ENCODE results near the gene HEPACAM.

The HEPACAM gene

DNA sequence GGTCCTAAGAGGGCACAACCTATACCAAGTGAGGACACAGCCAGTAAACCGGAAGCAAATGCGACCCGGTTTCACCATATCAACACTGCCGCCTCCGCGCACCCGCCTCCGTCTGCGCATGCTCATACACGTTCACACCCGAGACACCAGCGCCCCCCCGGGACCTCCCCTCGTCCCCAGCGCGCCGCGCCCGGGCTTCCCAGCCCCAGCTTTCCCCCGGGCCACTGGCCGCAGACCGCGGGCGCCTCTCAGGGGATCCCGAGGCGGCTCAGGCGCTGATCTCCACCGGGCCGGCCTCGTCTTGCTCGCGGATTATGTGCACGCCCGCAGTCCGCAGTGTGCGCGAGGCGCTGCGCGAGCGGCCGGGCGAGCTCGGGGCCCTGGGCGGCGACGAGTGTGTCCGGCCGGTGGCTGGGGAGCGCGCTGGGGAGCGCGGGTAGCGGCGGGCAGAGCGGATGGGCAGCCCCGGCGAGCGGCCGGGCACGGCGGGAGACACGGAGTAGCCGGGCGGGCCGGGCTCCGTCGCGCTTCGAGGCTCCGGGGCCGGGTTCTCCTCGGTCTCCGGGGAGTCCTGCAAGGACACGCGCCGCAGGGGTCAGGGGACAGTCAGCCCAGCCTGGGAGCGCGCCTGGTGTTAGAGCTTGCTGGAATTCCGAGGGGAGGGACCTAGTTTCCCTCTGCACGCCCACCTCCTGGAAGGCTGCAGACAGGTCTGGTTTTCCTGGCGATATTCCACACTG, 14.8 kb downstream of the HEPACAM start:
- WGBS, result 2% methylated on average over 63 of the region's 82 CpGs
- Histone ChIP-seq H2BK15ac (ENCODE audit: low read depth, poor library complexity, severe bottlenecking) (peak overlapping the region; percentile 93), H4K91ac (ENCODE audit: low read length) (peak overlapping the region; percentile 70), H3K79me1 (replicated peaks; ENCODE audit: low read length, poor library complexity, severe bottlenecking) (no peaks in the 10 kb centered on the region), H2AK5ac (ENCODE audit: low read length, severe bottlenecking) (no peak overlapping the region), H3K14ac (ENCODE audit: low read length in 2 of 2) (peak overlapping the region in 1 of 2 experiments; percentile 79), H4K8ac (ENCODE audit: low read length) (peak overlapping the region; percentile 94), H3K36me3 (ENCODE audit: control insufficient read depth in 1 of 2, insufficient read depth in 2 of 2, low read depth in 1 of 2, low read length in 2 of 2) (no peaks in the 10 kb centered on the region), H2BK5ac (ENCODE audit: low read depth, low read length, poor library complexity, severe bottlenecking) (peak overlapping the region; percentile 79), H3K9me3 (ENCODE audit: control insufficient read depth, low read length) (no peaks in the 10 kb centered on the region), H3K4me1 (ENCODE audit: control insufficient read depth, insufficient read depth, low read depth, low read length) (peaks cover 11% of the 10 kb centered on the region), H3K23ac (ENCODE audit: low read length in 2 of 2) (peak overlapping the region in 1 of 2 experiments; percentile 85), H3K4ac (ENCODE audit: low read depth in 1 of 2, low read length in 2 of 2) (peak overlapping the region; percentile 41 to 83), H3K4me2 (ENCODE audit: low read length, poor library complexity, severe bottlenecking) (peak overlapping the region; percentile 79), H3K27ac (ENCODE audit: low read length, poor library complexity, severe bottlenecking) (no peak overlapping the region), H3K4me3 (ENCODE audit: insufficient read depth in 1 of 2, low read depth in 1 of 2, low read length in 2 of 2) (peak overlapping the region; percentile 64 to 65), H2BK120ac (ENCODE audit: low read depth, low read length) (peak overlapping the region; percentile 78), H3K18ac (ENCODE audit: low read depth in 1 of 2, low read length in 2 of 2) (peak overlapping the region; percentile 81 to 90), H2BK12ac (ENCODE audit: low read length in 2 of 2) (peak overlapping the region; percentile 8 to 15), H2AFZ (ENCODE audit: low read depth, low read length) (peak overlapping the region; percentile 58), H3K27me3 (ENCODE audit: control insufficient read depth in 1 of 2, insufficient read depth in 1 of 2, low read length in 2 of 2) (peaks cover 0 to 5% of the 10 kb centered on the region in 2 experiments), H3K9ac (ENCODE audit: low read length) (peak overlapping the region; percentile 56)
- peak; percentile 74 for DNase-seq

DNA sequence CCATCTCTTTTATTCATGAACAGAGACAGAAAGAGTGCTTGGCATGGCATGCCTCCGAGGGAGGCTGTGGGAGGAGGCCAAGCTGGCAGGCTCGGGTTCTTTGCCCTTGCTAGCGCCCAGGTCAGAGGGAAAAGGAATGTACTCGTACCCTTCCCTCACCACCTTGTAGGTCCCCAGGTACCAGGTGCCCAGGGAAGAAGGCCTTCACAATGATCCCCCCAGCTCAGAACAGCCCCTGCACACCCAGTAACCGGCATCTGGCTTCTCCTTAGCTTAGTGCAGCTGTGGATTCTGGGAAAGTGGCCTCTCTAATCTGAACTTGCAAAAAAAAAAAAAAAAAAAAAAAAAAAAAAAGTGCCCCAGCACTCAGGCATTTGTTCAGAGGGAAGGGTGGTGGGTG, 15.5 kb downstream of the HEPACAM start:
- Histone ChIP-seq H3K27ac (ENCODE audit: low read length, poor library complexity, severe bottlenecking) (no peak overlapping the region), H2BK5ac (ENCODE audit: low read depth, low read length, poor library complexity, severe bottlenecking) (no peak overlapping the region), H2BK12ac (ENCODE audit: low read length in 2 of 2) (no peak overlapping the region), H3K27me3 (ENCODE audit: control insufficient read depth in 1 of 2, insufficient read depth in 1 of 2, low read length in 2 of 2) (peaks cover 0 to 5% of the 10 kb centered on the region in 2 experiments), H4K91ac (ENCODE audit: low read length) (peak overlapping the region; percentile 32), H3K14ac (ENCODE audit: low read length in 2 of 2) (no peak overlapping the region), H3K4me3 (ENCODE audit: insufficient read depth in 1 of 2, low read depth in 1 of 2, low read length in 2 of 2) (no peak overlapping the region), H2AFZ (ENCODE audit: low read depth, low read length) (no peak overlapping the region), H2BK15ac (ENCODE audit: low read depth, poor library complexity, severe bottlenecking) (no peak overlapping the region), H3K36me3 (ENCODE audit: control insufficient read depth in 1 of 2, insufficient read depth in 2 of 2, low read depth in 1 of 2, low read length in 2 of 2) (no peaks in the 10 kb centered on the region), H4K8ac (ENCODE audit: low read length) (peak overlapping the region; percentile 87), H3K79me1 (replicated peaks; ENCODE audit: low read length, poor library complexity, severe bottlenecking) (no peaks in the 10 kb centered on the region), H3K4me1 (ENCODE audit: control insufficient read depth, insufficient read depth, low read depth, low read length) (peaks cover 13% of the 10 kb centered on the region), H3K9me3 (ENCODE audit: control insufficient read depth, low read length) (no peaks in the 10 kb centered on the region), H3K18ac (ENCODE audit: low read depth in 1 of 2, low read length in 2 of 2) (peak overlapping the region in 1 of 2 experiments; percentile 14), H2AK5ac (ENCODE audit: low read length, severe bottlenecking) (peak overlapping the region; percentile 73), H3K9ac (ENCODE audit: low read length) (peak overlapping the region; percentile 56), H2BK120ac (ENCODE audit: low read depth, low read length) (no peak overlapping the region), H3K23ac (ENCODE audit: low read length in 2 of 2) (no peak overlapping the region), H3K4me2 (ENCODE audit: low read length, poor library complexity, severe bottlenecking) (peak overlapping the region; percentile 79), H3K4ac (ENCODE audit: low read depth in 1 of 2, low read length in 2 of 2) (no peak overlapping the region)
- WGBS, result 86% methylated on average over 5 of the region's 5 CpGs
- no peak for DNase-seq

DNA sequence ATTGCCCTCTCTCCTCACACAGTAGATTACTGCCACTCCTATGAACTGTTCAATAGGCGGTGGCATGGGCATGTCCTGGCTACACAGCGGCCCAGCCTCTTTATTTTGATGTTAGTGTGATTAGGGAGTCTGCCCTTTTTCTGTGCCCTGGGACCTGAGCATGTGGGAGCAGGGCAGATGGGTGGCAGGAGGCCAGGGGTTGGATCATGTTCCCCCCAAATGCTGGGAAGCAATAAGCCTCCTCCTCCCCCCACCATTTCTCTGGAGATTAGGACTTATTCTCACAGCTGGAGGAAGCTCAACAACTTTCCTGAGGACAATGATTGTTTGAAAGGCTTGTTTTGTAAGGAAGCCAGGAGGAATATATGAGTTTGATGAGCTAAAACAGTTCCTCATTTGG, 15.9 kb downstream of the HEPACAM start:
- Histone ChIP-seq H3K23ac (ENCODE audit: low read length in 2 of 2) (no peak overlapping the region), H3K4me3 (ENCODE audit: insufficient read depth in 1 of 2, low read depth in 1 of 2, low read length in 2 of 2) (no peak overlapping the region), H4K8ac (ENCODE audit: low read length) (peak overlapping the region; percentile 32), H2BK120ac (ENCODE audit: low read depth, low read length) (no peak overlapping the region), H3K36me3 (ENCODE audit: control insufficient read depth in 1 of 2, insufficient read depth in 2 of 2, low read depth in 1 of 2, low read length in 2 of 2) (no peaks in the 10 kb centered on the region), H3K4ac (ENCODE audit: low read depth in 1 of 2, low read length in 2 of 2) (no peak overlapping the region), H3K18ac (ENCODE audit: low read depth in 1 of 2, low read length in 2 of 2) (no peak overlapping the region), H2AFZ (ENCODE audit: low read depth, low read length) (no peak overlapping the region), H3K27ac (ENCODE audit: low read length, poor library complexity, severe bottlenecking) (no peak overlapping the region), H2AK5ac (ENCODE audit: low read length, severe bottlenecking) (no peak overlapping the region), H3K4me1 (ENCODE audit: control insufficient read depth, insufficient read depth, low read depth, low read length) (peaks cover 13% of the 10 kb centered on the region), H3K9ac (ENCODE audit: low read length) (no peak overlapping the region), H3K79me1 (replicated peaks; ENCODE audit: low read length, poor library complexity, severe bottlenecking) (no peaks in the 10 kb centered on the region), H3K27me3 (ENCODE audit: control insufficient read depth in 1 of 2, insufficient read depth in 1 of 2, low read length in 2 of 2) (peaks cover 0 to 5% of the 10 kb centered on the region in 2 experiments), H2BK12ac (ENCODE audit: low read length in 2 of 2) (no peak overlapping the region), H2BK5ac (ENCODE audit: low read depth, low read length, poor library complexity, severe bottlenecking) (no peak overlapping the region), H4K91ac (ENCODE audit: low read length) (no peak overlapping the region), H2BK15ac (ENCODE audit: low read depth, poor library complexity, severe bottlenecking) (no peak overlapping the region), H3K9me3 (ENCODE audit: control insufficient read depth, low read length) (no peaks in the 10 kb centered on the region), H3K4me2 (ENCODE audit: low read length, poor library complexity, severe bottlenecking) (no peak overlapping the region), H3K14ac (ENCODE audit: low read length in 2 of 2) (no peak overlapping the region)
- DNase-seq, result no peak
- 100% methylated on average over 2 of the region's 2 CpGs for WGBS

DNA sequence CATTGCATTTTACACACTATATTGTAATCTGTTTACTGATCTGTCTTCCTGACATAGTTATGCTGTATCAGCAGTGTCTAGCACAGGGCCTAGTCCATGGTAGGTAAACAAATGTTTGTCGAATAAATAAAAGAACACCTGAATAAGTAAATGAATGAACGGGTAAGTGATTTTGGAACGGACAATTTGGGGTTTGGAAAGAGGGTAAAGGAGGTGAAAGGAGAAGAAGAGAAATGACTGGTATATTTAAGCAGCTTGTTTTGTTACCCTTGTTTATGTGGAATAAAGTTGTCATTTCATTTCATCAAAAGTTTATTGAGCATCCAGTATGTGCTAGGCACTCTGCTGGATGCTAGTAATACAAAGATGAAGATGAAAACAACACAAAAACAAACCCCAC, 16.9 kb downstream of the HEPACAM start, which contains the start of gene HEPN1:
Gene HEPN1, plus strand, starts transcription at position 301 of the 400 bp plus-strand sequence.
- no peak within 1 kb of the TSS for H2AK5ac ChIP-seq (ENCODE audit: low read length, severe bottlenecking)
- peaks cover 13% of the 10 kb centered on the region for H3K4me1 ChIP-seq (ENCODE audit: control insufficient read depth, insufficient read depth, low read depth, low read length)
- H3K9me3 ChIP-seq (ENCODE audit: control insufficient read depth, low read length), result no peaks in the 10 kb centered on the region
- H2BK120ac ChIP-seq (ENCODE audit: low read depth, low read length), result no peak within 1 kb of the TSS
- H3K27ac ChIP-seq (ENCODE audit: low read length, poor library complexity, severe bottlenecking), result no peak within 1 kb of the TSS
- no peak within 1 kb of the TSS for H3K18ac ChIP-seq (ENCODE audit: low read depth in 1 of 2, low read length in 2 of 2)
- peaks cover 0 to 5% of the 10 kb centered on the region in 2 experiments for H3K27me3 ChIP-seq (ENCODE audit: control insufficient read depth in 1 of 2, insufficient read depth in 1 of 2, low read length in 2 of 2)
- no peak within 1 kb of the TSS for H2BK15ac ChIP-seq (ENCODE audit: low read depth, poor library complexity, severe bottlenecking)
- H3K23ac ChIP-seq (ENCODE audit: low read length in 2 of 2), result no peak within 1 kb of the TSS
- H4K91ac ChIP-seq (ENCODE audit: low read length), result no peak within 1 kb of the TSS
- no peak within 1 kb of the TSS for H2AFZ ChIP-seq (ENCODE audit: low read depth, low read length)
- H3K14ac ChIP-seq (ENCODE audit: low read length in 2 of 2), result no peak within 1 kb of the TSS
- WGBS, result 95% methylated on average over 3 of the region's 3 CpGs
- no peak within 1 kb of the TSS for H2BK12ac ChIP-seq (ENCODE audit: low read length in 2 of 2)
- peak within 1 kb of the TSS; percentile 32 for H4K8ac ChIP-seq (ENCODE audit: low read length)
- H3K9ac ChIP-seq (ENCODE audit: low read length), result no peak within 1 kb of the TSS
- H3K79me1 ChIP-seq (replicated peaks; ENCODE audit: low read length, poor library complexity, severe bottlenecking), result no peaks in the 10 kb centered on the region
- DNase-seq, result no peak
- H3K4me3 ChIP-seq (ENCODE audit: insufficient read depth in 1 of 2, low read depth in 1 of 2, low read length in 2 of 2), result no peak within 1 kb of the TSS
- H3K4me2 ChIP-seq (ENCODE audit: low read length, poor library complexity, severe bottlenecking), result no peak within 1 kb of the TSS
- H3K36me3 ChIP-seq (ENCODE audit: control insufficient read depth in 1 of 2, insufficient read depth in 2 of 2, low read depth in 1 of 2, low read length in 2 of 2), result no peaks in the 10 kb centered on the region
- H2BK5ac ChIP-seq (ENCODE audit: low read depth, low read length, poor library complexity, severe bottlenecking), result no peak within 1 kb of the TSS
- no peak within 1 kb of the TSS for H3K4ac ChIP-seq (ENCODE audit: low read depth in 1 of 2, low read length in 2 of 2)
